Smooth muscle cell (in vitro differentiated cells): ENCODE data around the gene NBPF15. TPM values are rescaled to one million over a fixed set of nuclear protein-coding genes. Genes with fewer than 3 reads are reported as not detected.
"Not testable (repeated sequence)": the region's sequence is repeated elsewhere in the genome, so short reads cannot be mapped to it uniquely, and the experiment has no call there.

Source experiments
- DNase-seq: peaks from one replicate; lab custom pipeline; 2025; ENCODE audit not compliant: unreplicated experiment; lab: John Stamatoyannopoulos, UW
- H2AFZ ChIP-seq: fragments of 200-600 bp; sonication (generic); 2 replicates; pipeline ENCODE4 v1.6.0; 2016; ENCODE audit warnings: antibody characterized with exemption, low read depth, mild to moderate bottlenecking
- H3F3A ChIP-seq: fragments of 200-600 bp; sonication (generic); 2 replicates; pipeline ENCODE4 v1.6.0; 2017; ENCODE audit warnings: antibody characterized with exemption, low read depth
- H3K27ac ChIP-seq: fragments of 200-600 bp; sonication (generic); 2 replicates; pipeline ENCODE4 v1.5.1; 2016; ENCODE audit warnings: low read depth, mild to moderate bottlenecking
- H3K27me3 ChIP-seq: fragments of 200-600 bp; sonication (generic); 2 replicates; pipeline ENCODE4 v1.6.1; 2016; ENCODE audit warnings: low read depth, mild to moderate bottlenecking
- H3K36me3 ChIP-seq: fragments of 200-600 bp; sonication (generic); 2 replicates; pipeline ENCODE4 v1.5.1; 2016; ENCODE audit warnings: low read depth
- H3K4me1 ChIP-seq: fragments of 200-600 bp; sonication (generic); 2 replicates; pipeline ENCODE4 v1.5.1; 2016; ENCODE audit warnings: low read depth
- H3K4me2 ChIP-seq: fragments of 200-600 bp; sonication (generic); 2 replicates; pipeline ENCODE4 v1.6.0; 2016; ENCODE audit warnings: mild to moderate bottlenecking
- H3K4me3 ChIP-seq: fragments of 200-600 bp; sonication (generic); 2 replicates; pipeline ENCODE4 v1.5.1; 2016; ENCODE audit warnings: mild to moderate bottlenecking
- H3K79me2 ChIP-seq: fragments of 200-600 bp; sonication (generic); 2 replicates; pipeline ENCODE4 v1.6.0; 2016; ENCODE audit warnings: low read depth, mild to moderate bottlenecking
- H3K9ac ChIP-seq: fragments of 200-600 bp; sonication (generic); 2 replicates; pipeline ENCODE4 v1.6.0; 2016; ENCODE audit warnings: low read depth
- H3K9me3 ChIP-seq: fragments of 200-600 bp; sonication (generic); replicated peaks from 2 replicates; pipeline ENCODE4 v1.5.1; 2016; ENCODE audit warnings: low read depth
- H4K20me1 ChIP-seq: fragments of 200-600 bp; sonication (generic); 2 replicates; pipeline ENCODE4 v1.6.0; 2016; ENCODE audit warnings: low read depth
- WGBS: methylation state at CpG from one replicate; pipeline ENCODE4 v1.1.7; 2016; ENCODE audit warnings: low lambda C conversion rate; 5-methylcytosine and 5-hydroxymethylcytosine counted together
- polyA plus RNA-seq: library from polyadenylated mRNA; unstranded; fragments of >200 nt; fragmentation: Nextera tagmentation; extraction: Ambion mirVana; gene quantifications from 2 replicates; pipeline ENCODE4 v1.2.1, GENCODE V29; 2016
- total RNA-seq: library from RNA; depleted of rRNA; stranded (reverse); fragments of >200 nt; gene quantifications from 2 replicates; pipeline ENCODE4 v1.2.3, GENCODE V29; 2014
- TF ChIP-seq, protein P1 (sequence below): fragments of 200-600 bp; sonication (generic); IDR thresholded peaks from 2 replicates; pipeline ENCODE4 v1.5.1; 2017; ENCODE audit warnings: borderline replicate concordance, mild to moderate bottlenecking, antibody characterized with exemption; ENCODE audit not compliant: insufficient read depth, poor library complexity, severe bottlenecking

Gene NBPF15
- total and polyA plus RNA-seq, 2 experiments from 2014 or later: 23.2 to 23.7 TPM

DNA sequence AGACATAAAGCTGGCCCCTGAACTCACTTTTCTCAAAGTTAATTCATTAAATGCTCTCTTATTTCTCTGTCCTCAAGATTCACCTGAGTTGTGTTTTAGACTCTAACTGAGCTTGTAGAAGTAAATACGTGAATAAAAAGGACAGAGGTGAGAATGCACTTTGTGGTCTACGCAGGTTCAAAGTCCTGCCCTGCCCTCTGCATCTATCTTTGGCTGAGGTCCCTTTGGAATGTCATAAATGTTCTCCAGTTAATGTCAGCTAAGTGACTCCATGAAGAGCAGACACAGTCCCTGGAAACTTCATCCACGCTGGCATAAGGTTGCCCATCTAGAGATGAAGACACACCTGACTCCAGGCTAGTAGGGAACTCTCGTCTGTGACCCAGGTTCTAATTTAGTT, 10.0 kb upstream of the NBPF15 start:
- 87% methylated on average over 3 of the region's 4 CpGs for WGBS
- not testable (repeated sequence) for H3K4me1 ChIP-seq, H3K4me2 ChIP-seq, H2AFZ ChIP-seq, H4K20me1 ChIP-seq, H3K9ac ChIP-seq, H3K36me3 ChIP-seq, H3K27ac ChIP-seq, H3K4me3 ChIP-seq, H3K9me3 ChIP-seq, H3F3A ChIP-seq, H3K79me2 ChIP-seq, H3K27me3 ChIP-seq, DNase-seq

- H3K9ac ChIP-seq, H3K36me3 ChIP-seq, H3F3A ChIP-seq, H3K4me2 ChIP-seq, H3K79me2 ChIP-seq, H4K20me1 ChIP-seq, H3K4me1 ChIP-seq, H2AFZ ChIP-seq, H3K27me3 ChIP-seq, H3K27ac ChIP-seq, H3K9me3 ChIP-seq, DNase-seq: not testable (repeated sequence)
- H3K4me3 ChIP-seq: peak overlapping the region; percentile 74
- no CpG with 5 or more reads among the region's 17 CpGs for WGBS
These were observed 309 bp upstream of the NBPF15 start for GRCh38 chr1:144461778-144462177.

DNA sequence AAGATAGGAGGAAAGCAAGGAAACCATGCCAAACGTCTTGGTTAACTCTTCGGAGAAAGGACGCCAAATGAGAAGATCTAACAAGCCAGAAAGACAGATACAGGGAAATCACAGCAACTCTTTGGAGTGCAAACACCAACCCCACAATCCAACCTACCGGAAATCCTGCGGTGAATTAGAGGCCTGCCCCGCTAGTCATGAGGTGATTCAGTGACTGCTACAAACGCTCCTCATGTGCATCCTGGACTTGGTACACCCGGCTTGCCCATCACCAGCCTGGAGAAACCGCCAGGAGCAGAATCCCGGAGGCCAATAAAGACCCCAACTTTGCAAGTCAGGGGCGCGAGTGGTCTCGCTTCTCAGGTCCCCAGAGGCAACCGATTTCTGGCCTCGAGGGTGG, 783 bp downstream of the NBPF15 start:
- DNase-seq, H3F3A ChIP-seq, H3K36me3 ChIP-seq, H3K79me2 ChIP-seq, H3K27ac ChIP-seq, H2AFZ ChIP-seq, H3K9me3 ChIP-seq, H3K27me3 ChIP-seq, H4K20me1 ChIP-seq, H3K9ac ChIP-seq, H3K4me1 ChIP-seq: not testable (repeated sequence)
- peak overlapping the region; percentile 84 for H3K4me2 ChIP-seq
- WGBS: 0% methylated on average over 7 of the region's 15 CpGs
- peak overlapping the region; percentile 74 for H3K4me3 ChIP-seq

GRCh38 chr1:144442402-144442801, 19.1 kb downstream of the NBPF15 start:
- H3K4me1 ChIP-seq, H3K79me2 ChIP-seq, H3K4me3 ChIP-seq, DNase-seq, H3K9me3 ChIP-seq, H3K27me3 ChIP-seq, H3K36me3 ChIP-seq, H3F3A ChIP-seq, H2AFZ ChIP-seq, H3K4me2 ChIP-seq, H3K27ac ChIP-seq, H4K20me1 ChIP-seq, H3K9ac ChIP-seq: not testable (repeated sequence)
- 99% methylated on average over 15 of the region's 18 CpGs for WGBS

DNA sequence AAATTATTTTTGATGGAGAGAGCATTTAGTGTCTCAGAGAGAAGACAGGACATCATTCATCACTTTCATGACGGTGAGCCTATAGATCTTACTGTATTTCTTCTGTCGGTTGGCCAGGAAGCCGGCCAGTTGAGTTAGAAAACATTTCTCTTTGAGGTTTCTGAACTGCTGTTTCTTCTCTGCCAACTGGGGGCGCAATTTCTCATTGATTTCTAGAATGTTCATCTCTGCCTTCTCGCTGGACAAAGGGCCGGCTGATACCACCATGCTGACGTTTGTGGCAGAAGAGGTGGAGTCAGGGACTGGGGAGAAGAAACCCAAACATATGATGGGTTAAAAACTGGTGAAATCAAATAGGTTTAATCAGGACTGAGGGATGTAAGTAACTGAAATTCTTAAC, 21.7 kb downstream of the NBPF15 start:
- not testable (repeated sequence) for H3K79me2 ChIP-seq, H2AFZ ChIP-seq, H3K4me1 ChIP-seq, H3K9me3 ChIP-seq, H3K4me3 ChIP-seq, H3K36me3 ChIP-seq, H3K9ac ChIP-seq, H3K4me2 ChIP-seq, DNase-seq, H3K27me3 ChIP-seq, H4K20me1 ChIP-seq, H3F3A ChIP-seq, H3K27ac ChIP-seq
- TF ChIP-seq, protein P1, sequence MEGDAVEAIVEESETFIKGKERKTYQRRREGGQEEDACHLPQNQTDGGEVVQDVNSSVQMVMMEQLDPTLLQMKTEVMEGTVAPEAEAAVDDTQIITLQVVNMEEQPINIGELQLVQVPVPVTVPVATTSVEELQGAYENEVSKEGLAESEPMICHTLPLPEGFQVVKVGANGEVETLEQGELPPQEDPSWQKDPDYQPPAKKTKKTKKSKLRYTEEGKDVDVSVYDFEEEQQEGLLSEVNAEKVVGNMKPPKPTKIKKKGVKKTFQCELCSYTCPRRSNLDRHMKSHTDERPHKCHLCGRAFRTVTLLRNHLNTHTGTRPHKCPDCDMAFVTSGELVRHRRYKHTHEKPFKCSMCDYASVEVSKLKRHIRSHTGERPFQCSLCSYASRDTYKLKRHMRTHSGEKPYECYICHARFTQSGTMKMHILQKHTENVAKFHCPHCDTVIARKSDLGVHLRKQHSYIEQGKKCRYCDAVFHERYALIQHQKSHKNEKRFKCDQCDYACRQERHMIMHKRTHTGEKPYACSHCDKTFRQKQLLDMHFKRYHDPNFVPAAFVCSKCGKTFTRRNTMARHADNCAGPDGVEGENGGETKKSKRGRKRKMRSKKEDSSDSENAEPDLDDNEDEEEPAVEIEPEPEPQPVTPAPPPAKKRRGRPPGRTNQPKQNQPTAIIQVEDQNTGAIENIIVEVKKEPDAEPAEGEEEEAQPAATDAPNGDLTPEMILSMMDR: peak; percentile 27
- 37% methylated on average over 7 of the region's 7 CpGs for WGBS

GRCh38 chr1:144418891-144419694, 42.4 kb downstream of the NBPF15 start:
- Histone ChIP-seq H2AFZ (peak overlapping the region; percentile 62), H3K4me3 (peak overlapping the region; percentile 62)
- not testable (repeated sequence) for H3K27ac ChIP-seq

DNA sequence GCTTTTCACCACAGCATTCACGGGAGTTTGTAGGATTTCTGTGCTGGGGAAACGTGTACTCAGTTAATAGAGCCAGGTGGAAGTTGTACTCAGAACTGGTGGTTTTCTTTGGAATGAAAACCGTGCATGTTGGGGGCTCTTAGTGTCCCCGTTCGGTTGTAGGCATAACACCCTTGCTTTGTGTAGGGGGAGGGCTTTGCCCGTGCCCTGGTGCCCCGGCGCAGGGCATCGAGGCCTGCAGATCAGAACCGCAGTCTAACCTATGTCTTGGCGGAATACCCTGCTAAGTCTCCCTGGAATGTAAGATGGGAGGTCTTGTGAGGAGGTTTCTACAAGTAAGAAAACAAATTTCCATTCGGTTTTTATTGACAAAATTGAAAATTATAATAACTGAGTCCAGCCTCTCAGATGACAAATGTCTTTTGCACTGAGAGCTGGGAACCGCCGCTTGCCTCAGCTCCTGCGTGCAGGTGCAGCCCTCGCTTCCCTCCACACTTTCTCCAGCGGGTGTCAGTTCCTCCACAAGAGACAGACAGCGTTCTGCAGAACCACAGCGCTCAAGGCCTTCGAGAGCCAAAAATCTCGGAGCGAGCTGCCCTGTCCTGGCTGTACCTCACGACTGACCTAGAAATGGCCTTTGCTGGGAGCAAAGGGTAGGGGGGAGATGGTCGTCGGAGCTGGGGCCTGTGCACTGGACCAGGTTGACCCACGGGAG, 47.9 kb downstream of the NBPF15 start:
- H4K20me1 ChIP-seq, H2AFZ ChIP-seq, H3K79me2 ChIP-seq, H3K36me3 ChIP-seq, H3F3A ChIP-seq, H3K4me1 ChIP-seq, H3K9me3 ChIP-seq, H3K27me3 ChIP-seq, DNase-seq: not testable (repeated sequence)
- Histone ChIP-seq H3K4me2 (peak overlapping the region; percentile 84), H3K4me3 (peak overlapping the region; percentile 54), H3K9ac (peak overlapping the region; percentile 75), H3K27ac (peak overlapping the region; percentile 91)
- WGBS: 61% methylated on average over 17 of the region's 26 CpGs

More at GRCh38 chr1:144418891-144419694, 42.4 kb downstream of the NBPF15 start:
- WGBS: 5% methylated on average over 33 of the region's 46 CpGs
- not testable (repeated sequence) for H3K9me3 ChIP-seq, H3F3A ChIP-seq, H3K4me1 ChIP-seq, DNase-seq, H3K79me2 ChIP-seq, H3K36me3 ChIP-seq, H3K27me3 ChIP-seq, H3K9ac ChIP-seq, H4K20me1 ChIP-seq
- peak overlapping the region; percentile 87 for H3K4me2 ChIP-seq
